ENCODE data around the gene TEC.

Gene TEC

GRCh38 chr4:48124870-48125269 is 144.8 kb downstream of the TEC start:
- no peak for DNase-seq (ENCODE audit: low read depth in 2 of 2)

- DNase-seq (ENCODE audit: low read depth in 2 of 2): no peak
These were observed 146.9 kb downstream of the TEC start for GRCh38 chr4:48122756-48123155.

- DNase-seq (ENCODE audit: low read depth in 2 of 2): no peak
These were observed 148.5 kb downstream of the TEC start for GRCh38 chr4:48121180-48121579.

GRCh38 chr4:48120132-48120531 is 149.5 kb downstream of the TEC start:
- no peak for DNase-seq (ENCODE audit: low read depth in 2 of 2)

- DNase-seq (ENCODE audit: low read depth in 2 of 2): no peak
These were observed 150.0 kb downstream of the TEC start for GRCh38 chr4:48119646-48120045.

- no peak for DNase-seq (ENCODE audit: low read depth in 2 of 2)
These were observed 151.6 kb downstream of the TEC start for GRCh38 chr4:48118081-48118480.

GRCh38 chr4:48116582-48116981 is 153.1 kb downstream of the TEC start:
- no peak for DNase-seq (ENCODE audit: low read depth in 2 of 2)

- no peak for DNase-seq (ENCODE audit: low read depth in 2 of 2)
These were observed 155.2 kb downstream of the TEC start for GRCh38 chr4:48114412-48114811.

- DNase-seq (ENCODE audit: low read depth in 2 of 2): no peak
These were observed 157.5 kb downstream of the TEC start for GRCh38 chr4:48112017-48112667.

GRCh38 chr4:48110452-48110978 is 159.1 kb downstream of the TEC start:
- no peak for DNase-seq (ENCODE audit: low read depth in 2 of 2)

- no peak for DNase-seq (ENCODE audit: low read depth in 2 of 2)
These were observed 160.0 kb downstream of the TEC start for GRCh38 chr4:48109413-48110263.

- no peak for DNase-seq (ENCODE audit: low read depth in 2 of 2)
These were observed 161.1 kb downstream of the TEC start for GRCh38 chr4:48108309-48109073.

GRCh38 chr4:48105230-48105629 is 164.4 kb downstream of the TEC start:
- DNase-seq (ENCODE audit: low read depth in 2 of 2): no peak

GRCh38 chr4:48103483-48104139 is 166.0 kb downstream of the TEC start:
- no peak for DNase-seq (ENCODE audit: low read depth in 2 of 2)

GRCh38 chr4:48102303-48102702 is 167.3 kb downstream of the TEC start:
- DNase-seq (ENCODE audit: low read depth in 2 of 2): no peak

- no peak for DNase-seq (ENCODE audit: low read depth in 2 of 2)
These were observed 169.4 kb downstream of the TEC start for GRCh38 chr4:48100256-48100655.

- DNase-seq (ENCODE audit: low read depth in 2 of 2): no peak
These were observed 174.2 kb downstream of the TEC start for GRCh38 chr4:48095441-48095840.

GRCh38 chr4:48093991-48094416 is 175.6 kb downstream of the TEC start:
- DNase-seq (ENCODE audit: low read depth in 2 of 2): no peak

- no peak for DNase-seq (ENCODE audit: low read depth in 2 of 2)
These were observed 179.0 kb downstream of the TEC start for GRCh38 chr4:48090621-48091020.

GRCh38 chr4:48085821-48086589 is 183.6 kb downstream of the TEC start:
- no peak for DNase-seq (ENCODE audit: low read depth in 2 of 2)

Data from stimulated activated CD8-positive, alpha-beta memory T cell treated with anti-CD3 and anti-CD28 coated beads, Interleukin-2, amount 100 ng/mL, for 1 hour (primary cell).